SK-N-SH treated with all-trans-retinoic acid at 6 μM for 48 hours (cell line): ENCODE data around the gene PLTP.

ENCODE experiments used
- CREB5 ChIP-seq: fragments of 250-450 bp; sonication (Bioruptor Pico); IDR thresholded peaks from 2 replicates; pipeline ENCODE4 v1.5.1; 2020; ENCODE audit warnings: low read depth, mild to moderate bottlenecking, moderate library complexity
- CSDC2 ChIP-seq: fragments of 250-450 bp; sonication (Bioruptor Pico); IDR thresholded peaks from 2 replicates; pipeline ENCODE4 v1.5.0; 2020; ENCODE audit warnings: mild to moderate bottlenecking, moderate library complexity
- GLIS3 ChIP-seq: fragments of 250-450 bp; sonication (Bioruptor Pico); IDR thresholded peaks from 2 replicates; pipeline ENCODE4 v1.5.0; 2020; ENCODE audit warnings: mild to moderate bottlenecking, moderate library complexity
- OSR1 ChIP-seq: fragments of 250-450 bp; sonication (Bioruptor Pico); IDR thresholded peaks from 2 replicates; pipeline ENCODE4 v1.8.0; 2022; ENCODE audit warnings: moderate library complexity, mild to moderate bottlenecking, inconsistent platforms
- PPARA ChIP-seq: fragments of 250-450 bp; sonication (Bioruptor Pico); IDR thresholded peaks from 2 replicates; pipeline ENCODE4 v1.5.0; 2020; ENCODE audit warnings: mild to moderate bottlenecking, borderline replicate concordance
- RARB ChIP-seq: fragments of 250-450 bp; sonication (Bioruptor Pico); IDR thresholded peaks from 2 replicates; pipeline ENCODE4 v1.8.0; 2021; ENCODE audit warnings: mild to moderate bottlenecking, moderate library complexity
- SNAI2 ChIP-seq: fragments of 250-450 bp; sonication (Bioruptor Pico); IDR thresholded peaks from 2 replicates; pipeline ENCODE4 v1.5.0; 2020; ENCODE audit warnings: mild to moderate bottlenecking, moderate library complexity
- TCF4 ChIP-seq: fragments of 250-450 bp; sonication (Bioruptor Pico); IDR thresholded peaks from 2 replicates; pipeline ENCODE4 v1.8.0; 2021; ENCODE audit warnings: mild to moderate bottlenecking, moderate library complexity, borderline replicate concordance
- TOX ChIP-seq: fragments of 250-450 bp; sonication (Bioruptor Pico); IDR thresholded peaks from 2 replicates; pipeline ENCODE4 v1.8.0; 2021; ENCODE audit warnings: mild to moderate bottlenecking, moderate library complexity, borderline replicate concordance
- ZC3H10 ChIP-seq: fragments of 250-450 bp; sonication (Bioruptor Pico); IDR thresholded peaks from 2 replicates; pipeline ENCODE4 v1.5.1; 2021; ENCODE audit warnings: mild to moderate bottlenecking, moderate library complexity
- ZFP3 ChIP-seq: fragments of 250-450 bp; sonication (Bioruptor Pico); IDR thresholded peaks from 2 replicates; pipeline ENCODE4 v1.5.0; 2020; ENCODE audit warnings: mild to moderate bottlenecking, moderate library complexity
- ZFP30 ChIP-seq: fragments of 450-650 bp; formaldehyde crosslinking; IDR thresholded peaks from 2 replicates; pipeline ENCODE4 v1.5.0; 2022; ENCODE audit warnings: mild to moderate bottlenecking, moderate library complexity
- TF ChIP-seq, protein P1 (sequence below): fragments of 250-450 bp; sonication (Bioruptor Pico); IDR thresholded peaks from 2 replicates; pipeline ENCODE4 v1.8.0; 2020; ENCODE audit warnings: mild to moderate bottlenecking, moderate library complexity, borderline replicate concordance
- TF ChIP-seq, protein P2 (sequence below): fragments of 250-450 bp; sonication (Bioruptor Pico); IDR thresholded peaks from 2 replicates; pipeline ENCODE4 v1.5.1; 2021; ENCODE audit warnings: mild to moderate bottlenecking, moderate library complexity

DNA sequence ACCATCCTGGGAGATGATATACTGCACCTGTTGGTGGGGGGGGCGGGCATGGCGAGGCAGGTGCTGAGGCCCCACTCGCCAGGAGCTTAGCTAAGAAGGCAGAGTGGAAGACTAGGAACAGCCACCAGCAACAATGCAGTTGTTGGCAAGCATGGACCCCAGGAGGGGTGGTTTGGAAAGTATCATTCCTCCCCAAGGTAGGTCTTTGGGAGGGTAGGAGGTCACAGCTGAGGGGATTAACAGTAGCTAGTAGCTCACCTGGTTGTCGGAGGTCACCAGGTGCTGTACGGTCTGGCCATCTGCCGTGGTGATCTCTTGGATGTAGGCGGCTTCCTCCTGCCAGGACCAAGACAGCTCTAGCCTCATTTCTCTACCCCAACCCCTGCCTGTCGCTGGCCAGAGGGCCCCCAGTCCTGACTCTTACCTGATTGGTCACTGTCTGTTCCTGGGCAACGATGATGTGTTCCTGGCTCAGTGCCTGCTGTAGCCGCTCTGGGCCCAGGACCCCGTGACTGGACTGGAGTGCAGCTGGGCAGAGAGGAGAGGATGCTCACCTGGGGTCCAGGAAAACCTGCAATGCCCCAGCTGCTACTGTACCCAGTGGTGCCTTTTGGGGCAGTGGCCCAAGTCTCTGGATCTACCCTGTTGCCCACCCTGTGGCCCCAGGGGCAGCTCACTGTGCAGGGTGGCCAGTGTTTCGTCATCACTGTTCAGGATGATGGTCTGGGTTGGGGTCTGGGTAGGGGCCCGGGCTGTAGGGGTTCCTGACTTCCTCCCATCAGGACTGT, 37.8 kb upstream of the PLTP start:
- TF ChIP-seq OSR1 (CRISPR knock-in tag) = no peak
- TF ChIP-seq ZC3H10 (CRISPR knock-in tag) = no peak
- no peak for TF ChIP-seq RARB (CRISPR knock-in tag)
- TF ChIP-seq, protein P1, sequence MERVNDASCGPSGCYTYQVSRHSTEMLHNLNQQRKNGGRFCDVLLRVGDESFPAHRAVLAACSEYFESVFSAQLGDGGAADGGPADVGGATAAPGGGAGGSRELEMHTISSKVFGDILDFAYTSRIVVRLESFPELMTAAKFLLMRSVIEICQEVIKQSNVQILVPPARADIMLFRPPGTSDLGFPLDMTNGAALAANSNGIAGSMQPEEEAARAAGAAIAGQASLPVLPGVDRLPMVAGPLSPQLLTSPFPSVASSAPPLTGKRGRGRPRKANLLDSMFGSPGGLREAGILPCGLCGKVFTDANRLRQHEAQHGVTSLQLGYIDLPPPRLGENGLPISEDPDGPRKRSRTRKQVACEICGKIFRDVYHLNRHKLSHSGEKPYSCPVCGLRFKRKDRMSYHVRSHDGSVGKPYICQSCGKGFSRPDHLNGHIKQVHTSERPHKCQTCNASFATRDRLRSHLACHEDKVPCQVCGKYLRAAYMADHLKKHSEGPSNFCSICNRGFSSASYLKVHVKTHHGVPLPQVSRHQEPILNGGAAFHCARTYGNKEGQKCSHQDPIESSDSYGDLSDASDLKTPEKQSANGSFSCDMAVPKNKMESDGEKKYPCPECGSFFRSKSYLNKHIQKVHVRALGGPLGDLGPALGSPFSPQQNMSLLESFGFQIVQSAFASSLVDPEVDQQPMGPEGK (CRISPR knock-in tag) = no peak
- no peak for TF ChIP-seq ZFP30 (CRISPR knock-in tag)
- TF ChIP-seq, protein P2, sequence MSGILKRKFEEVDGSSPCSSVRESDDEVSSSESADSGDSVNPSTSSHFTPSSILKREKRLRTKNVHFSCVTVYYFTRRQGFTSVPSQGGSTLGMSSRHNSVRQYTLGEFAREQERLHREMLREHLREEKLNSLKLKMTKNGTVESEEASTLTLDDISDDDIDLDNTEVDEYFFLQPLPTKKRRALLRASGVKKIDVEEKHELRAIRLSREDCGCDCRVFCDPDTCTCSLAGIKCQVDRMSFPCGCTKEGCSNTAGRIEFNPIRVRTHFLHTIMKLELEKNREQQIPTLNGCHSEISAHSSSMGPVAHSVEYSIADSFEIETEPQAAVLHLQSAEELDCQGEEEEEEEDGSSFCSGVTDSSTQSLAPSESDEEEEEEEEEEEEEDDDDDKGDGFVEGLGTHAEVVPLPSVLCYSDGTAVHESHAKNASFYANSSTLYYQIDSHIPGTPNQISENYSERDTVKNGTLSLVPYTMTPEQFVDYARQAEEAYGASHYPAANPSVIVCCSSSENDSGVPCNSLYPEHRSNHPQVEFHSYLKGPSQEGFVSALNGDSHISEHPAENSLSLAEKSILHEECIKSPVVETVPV = no peak
- no peak for TF ChIP-seq ZFP3 (CRISPR knock-in tag)
- no peak for TF ChIP-seq GLIS3 (CRISPR knock-in tag)
- TF ChIP-seq PPARA (CRISPR knock-in tag) = no peak
- no peak for TF ChIP-seq CREB5 (CRISPR knock-in tag)
- no peak for TF ChIP-seq CSDC2 (CRISPR knock-in tag)
- TF ChIP-seq TCF4 (CRISPR knock-in tag) = no peak
- TF ChIP-seq SNAI2 (CRISPR knock-in tag) = no peak
- no peak for TF ChIP-seq TOX (CRISPR knock-in tag)
